Measurements from ENCODE around the gene SH3GL2. TPM values are rescaled to one million over a fixed set of nuclear protein-coding genes. Genes with fewer than 3 reads are reported as not detected.

SH3GL2 gene
- total RNA-seq, 4 donors from 2014 or later: not detected

DNA sequence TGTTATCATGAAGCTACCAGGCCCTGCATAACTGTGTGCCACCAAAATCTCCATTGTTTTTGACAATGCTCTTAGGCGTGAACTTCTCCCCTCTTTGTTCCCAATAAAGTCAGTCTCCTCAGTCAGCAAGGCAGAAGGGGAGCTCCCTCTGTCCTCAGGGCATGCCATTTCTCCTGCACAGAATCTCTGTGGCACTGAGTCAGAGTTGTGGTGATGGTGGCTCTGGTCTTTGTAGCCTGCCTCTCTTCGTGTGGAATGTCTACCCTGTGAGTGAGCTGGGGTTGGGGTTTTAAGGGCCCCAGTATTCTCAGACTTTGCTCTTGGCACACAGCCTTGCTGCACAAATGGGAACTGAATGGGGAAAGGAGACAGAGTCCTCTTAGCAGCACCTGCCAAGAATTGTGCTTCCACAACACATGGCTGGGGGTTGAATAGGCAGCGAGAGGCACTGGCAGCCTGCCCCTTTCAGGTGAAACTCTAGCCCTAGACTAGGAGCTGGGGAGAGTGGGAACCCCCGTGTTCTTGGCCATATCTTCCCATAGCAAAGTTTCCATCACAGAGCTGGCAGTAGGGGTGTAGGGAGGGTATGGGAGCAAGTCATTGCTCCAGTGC is 146.6 kb downstream of the SH3GL2 start:
- intact Hi-C loops (cut with DNase I; ENCODE audit: low total_unique reads): no loop called here
- DNase-seq (ENCODE audit: low spot score in 2 of 2): no peak
- TF ChIP-seq, protein P1, sequence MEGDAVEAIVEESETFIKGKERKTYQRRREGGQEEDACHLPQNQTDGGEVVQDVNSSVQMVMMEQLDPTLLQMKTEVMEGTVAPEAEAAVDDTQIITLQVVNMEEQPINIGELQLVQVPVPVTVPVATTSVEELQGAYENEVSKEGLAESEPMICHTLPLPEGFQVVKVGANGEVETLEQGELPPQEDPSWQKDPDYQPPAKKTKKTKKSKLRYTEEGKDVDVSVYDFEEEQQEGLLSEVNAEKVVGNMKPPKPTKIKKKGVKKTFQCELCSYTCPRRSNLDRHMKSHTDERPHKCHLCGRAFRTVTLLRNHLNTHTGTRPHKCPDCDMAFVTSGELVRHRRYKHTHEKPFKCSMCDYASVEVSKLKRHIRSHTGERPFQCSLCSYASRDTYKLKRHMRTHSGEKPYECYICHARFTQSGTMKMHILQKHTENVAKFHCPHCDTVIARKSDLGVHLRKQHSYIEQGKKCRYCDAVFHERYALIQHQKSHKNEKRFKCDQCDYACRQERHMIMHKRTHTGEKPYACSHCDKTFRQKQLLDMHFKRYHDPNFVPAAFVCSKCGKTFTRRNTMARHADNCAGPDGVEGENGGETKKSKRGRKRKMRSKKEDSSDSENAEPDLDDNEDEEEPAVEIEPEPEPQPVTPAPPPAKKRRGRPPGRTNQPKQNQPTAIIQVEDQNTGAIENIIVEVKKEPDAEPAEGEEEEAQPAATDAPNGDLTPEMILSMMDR (IDR thresholded peaks at IDR 0.05): no peak
- no peak for TF ChIP-seq POLR2A (IDR thresholded peaks at IDR 0.05)
- H3K4me3 ChIP-seq (ENCODE audit: low read depth, poor library complexity, severe bottlenecking): no peak overlapping the region
- WGBS, 2 donors: 67 to 72% methylated on average over 4 of the region's 4 CpGs

DNA sequence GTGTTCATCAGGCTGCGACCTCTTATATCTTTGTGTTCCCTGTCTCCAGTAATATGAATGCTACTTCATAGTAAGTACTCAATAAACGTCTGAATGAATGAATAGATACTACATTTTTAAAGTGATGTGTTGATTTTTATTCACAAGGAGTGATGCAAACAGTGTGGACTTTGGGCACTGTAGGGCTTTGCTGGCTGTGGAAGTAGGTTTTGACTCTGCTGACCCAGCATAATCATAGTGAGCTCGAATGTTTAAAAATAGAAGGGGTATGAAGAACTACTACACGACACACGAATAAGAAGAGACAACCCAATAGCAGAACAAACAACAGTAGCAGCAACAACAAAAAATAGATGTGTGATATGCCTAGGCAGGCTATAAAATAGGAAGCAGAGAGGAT is 147.4 kb downstream of the SH3GL2 start:
- intact Hi-C loops (cut with DNase I; ENCODE audit: low total_unique reads): no loop called here
- DNase-seq (ENCODE audit: low spot score in 2 of 2): no peak
- WGBS, 2 donors: 66 to 71% methylated on average over 5 of the region's 5 CpGs
- no peak overlapping the region for H3K4me3 ChIP-seq (ENCODE audit: low read depth, poor library complexity, severe bottlenecking)
- TF ChIP-seq POLR2A (IDR thresholded peaks at IDR 0.05): no peak
- TF ChIP-seq, protein P1 (IDR thresholded peaks at IDR 0.05): no peak

DNA sequence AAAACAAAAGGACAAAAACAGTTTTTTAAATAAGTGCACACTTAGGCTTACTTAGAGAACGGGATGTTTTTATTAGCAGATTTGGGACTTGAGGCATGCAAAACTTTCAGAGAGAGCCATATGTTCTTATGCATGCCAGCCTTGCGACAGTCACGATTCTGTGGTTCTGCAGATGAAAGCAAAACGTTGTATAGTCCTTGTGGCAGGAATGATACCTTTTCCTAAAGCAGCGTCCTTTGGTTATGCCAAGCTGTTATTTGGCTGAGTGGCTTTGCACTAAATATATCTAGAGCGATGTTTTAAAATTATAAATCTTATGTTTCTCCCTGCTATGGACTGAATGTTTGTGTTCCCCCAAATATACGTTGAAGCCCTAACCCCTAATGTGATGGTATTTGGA is 152.0 kb downstream of the SH3GL2 start:
- TF ChIP-seq, protein P1 (IDR thresholded peaks at IDR 0.05): no peak
- TF ChIP-seq POLR2A (IDR thresholded peaks at IDR 0.05): no peak
- H3K4me3 ChIP-seq (ENCODE audit: low read depth, poor library complexity, severe bottlenecking): no peak overlapping the region
- no peak for DNase-seq (ENCODE audit: low spot score in 2 of 2)
- intact Hi-C loops (cut with DNase I; ENCODE audit: low total_unique reads): no loop called here
- 74 to 79% methylated on average over 7 of the region's 7 CpGs for WGBS, 2 donors

DNA sequence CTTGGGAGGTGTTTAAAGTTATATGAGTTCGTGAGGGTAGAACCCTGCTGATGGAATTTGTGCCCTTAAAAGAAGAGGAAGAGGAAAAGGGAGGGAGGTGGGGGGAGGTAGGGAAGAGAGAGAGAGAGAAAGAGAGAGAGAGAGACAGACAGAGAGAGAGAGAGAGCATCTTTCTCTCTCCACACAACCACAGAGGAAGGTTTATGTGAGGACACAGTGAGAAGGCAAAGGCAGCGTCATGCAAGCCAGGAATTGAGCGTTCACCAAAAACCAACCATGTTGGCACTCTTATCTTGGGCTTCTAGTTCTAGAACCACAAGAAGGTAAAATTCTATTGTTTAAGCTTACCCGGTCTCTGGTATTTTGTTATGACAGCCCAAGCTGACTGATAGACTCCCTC is 152.4 kb downstream of the SH3GL2 start:
- no peak for DNase-seq (ENCODE audit: low spot score in 2 of 2)
- WGBS, 2 donors: 64 to 80% methylated on average over 4 of the region's 4 CpGs
- intact Hi-C loops (cut with DNase I; ENCODE audit: low total_unique reads): no loop called here
- no peak overlapping the region for H3K4me3 ChIP-seq (ENCODE audit: low read depth, poor library complexity, severe bottlenecking)
- no peak for TF ChIP-seq POLR2A (IDR thresholded peaks at IDR 0.05)
- TF ChIP-seq, protein P1 (IDR thresholded peaks at IDR 0.05): no peak

DNA sequence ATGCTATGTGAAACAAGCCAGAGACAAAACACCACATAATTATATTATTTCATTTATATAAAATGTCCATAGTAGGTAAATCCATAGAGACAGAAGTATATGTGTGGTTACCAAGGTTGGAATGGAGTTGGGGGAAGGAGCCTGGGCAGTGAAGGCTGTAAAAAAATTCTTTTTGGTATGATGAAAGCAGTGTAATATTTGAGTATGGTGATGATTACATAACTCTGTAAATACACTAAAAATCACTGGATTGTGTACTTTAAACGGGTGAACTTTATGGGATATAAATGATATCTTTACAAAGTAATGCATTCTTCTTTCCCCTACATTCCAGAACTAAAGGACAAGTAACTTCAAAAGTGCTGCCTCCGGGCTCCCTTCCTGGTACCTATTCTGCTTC is 155.8 kb downstream of the SH3GL2 start:
- no peak for TF ChIP-seq POLR2A (IDR thresholded peaks at IDR 0.05)
- TF ChIP-seq, protein P1 (IDR thresholded peaks at IDR 0.05): no peak
- no peak overlapping the region for H3K4me3 ChIP-seq (ENCODE audit: low read depth, poor library complexity, severe bottlenecking)
- intact Hi-C loops (cut with DNase I; ENCODE audit: low total_unique reads): no loop called here
- no peak for DNase-seq (ENCODE audit: low spot score in 2 of 2)
- 57 to 70% methylated on average over 2 of the region's 2 CpGs for WGBS, 2 donors

DNA sequence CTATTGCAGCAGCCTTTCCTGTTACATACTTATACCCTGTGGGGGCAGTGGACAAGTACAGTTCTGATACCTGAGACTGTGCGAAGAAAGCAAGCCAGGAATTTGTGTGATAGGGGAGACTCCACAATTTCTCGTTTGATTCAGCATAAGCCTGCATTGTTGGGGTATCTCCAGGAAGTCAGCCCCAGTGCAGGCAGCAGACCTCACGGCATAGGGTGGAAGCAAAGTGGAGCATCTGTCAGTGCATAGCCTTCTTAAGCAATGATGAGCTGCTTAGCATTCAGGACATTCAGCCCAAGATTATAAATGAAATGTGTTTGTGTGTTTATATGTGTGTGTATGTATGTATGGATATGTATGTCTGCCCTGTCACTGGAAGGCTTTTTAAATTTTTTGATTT is 157.0 kb downstream of the SH3GL2 start:
- intact Hi-C loops (cut with DNase I; ENCODE audit: low total_unique reads): no loop called here
- no peak overlapping the region for H3K4me3 ChIP-seq (ENCODE audit: low read depth, poor library complexity, severe bottlenecking)
- 78 to 84% methylated on average over 3 of the region's 3 CpGs for WGBS, 2 donors
- no peak for DNase-seq (ENCODE audit: low spot score in 2 of 2)
- TF ChIP-seq POLR2A (IDR thresholded peaks at IDR 0.05): no peak
- TF ChIP-seq, protein P1 (IDR thresholded peaks at IDR 0.05): no peak
